HG03521 (cell line): ENCODE results near the gene ERO1A.
"Not testable (repeated sequence)": the region's sequence is repeated elsewhere in the genome, so short reads cannot be mapped to it uniquely, and the experiment has no call there.

Source experiments
- ATAC-seq: cut with Tn5 transposase; IDR thresholded peaks from one replicate; pipeline ENCODE4 v1.9.1; 2021; ENCODE audit warnings: mild to moderate bottlenecking, moderate library complexity; ENCODE audit not compliant: unreplicated experiment

Gene ERO1A

GRCh38 chr14:52695481-52696091 is at the start of gene ERO1A:
Gene ERO1A (minus strand): TSS chr14:52695558. CDS start chr14:52695481, 77 bp downstream.
- ATAC-seq = peak; percentile 65

- ATAC-seq = no peak
These were observed 46.5 kb upstream of the ERO1A start for GRCh38 chr14:52741865-52742264.

GRCh38 chr14:52740751-52741150 is 45.4 kb upstream of the ERO1A start:
- ATAC-seq = no peak

- ATAC-seq = no peak
These were observed 43.1 kb upstream of the ERO1A start for GRCh38 chr14:52738409-52738808.

- ATAC-seq = no peak
These were observed 40.6 kb upstream of the ERO1A start for GRCh38 chr14:52735921-52736489.

- ATAC-seq = no peak
These were observed 38.5 kb upstream of the ERO1A start for GRCh38 chr14:52733824-52734223.

GRCh38 chr14:52730709-52731111 is 35.4 kb upstream of the ERO1A start:
- ATAC-seq = no peak

- ATAC-seq = peak; percentile 94
These were observed 34.8 kb upstream of the ERO1A start, which contains the start of gene STYX for GRCh38 chr14:52729925-52730708. Gene STYX (plus strand): TSS chr14:52730166. CDS start chr14:52730475, 309 bp downstream.

GRCh38 chr14:52729585-52729924 is 34.2 kb upstream of the ERO1A start:
- ATAC-seq = no peak

- not testable (repeated sequence) for ATAC-seq
These were observed 33.7 kb upstream of the ERO1A start for GRCh38 chr14:52729035-52729434.

GRCh38 chr14:52727509-52727908 is 32.2 kb upstream of the ERO1A start:
- ATAC-seq = not testable (repeated sequence)

GRCh38 chr14:52724360-52724644 is 28.9 kb upstream of the ERO1A start:
- no peak for ATAC-seq

- no peak for ATAC-seq
These were observed 28.4 kb upstream of the ERO1A start for GRCh38 chr14:52723514-52724359.

GRCh38 chr14:52716155-52716554 is 20.8 kb upstream of the ERO1A start:
- ATAC-seq = no peak

- ATAC-seq = no peak
These were observed 16.3 kb upstream of the ERO1A start for GRCh38 chr14:52711666-52712065.

GRCh38 chr14:52706724-52707706 is 11.7 kb upstream of the ERO1A start, which contains the start of gene PSMC6:
Gene PSMC6 (plus strand): TSS chr14:52707200. CDS start chr14:52707220, 20 bp downstream.
- peak; percentile 98 for ATAC-seq

- no peak for ATAC-seq
These were observed 10.9 kb upstream of the ERO1A start for GRCh38 chr14:52706286-52706685.

- no peak for ATAC-seq
These were observed 8.3 kb upstream of the ERO1A start for GRCh38 chr14:52703664-52704063.

GRCh38 chr14:52703225-52703624 is 7.9 kb upstream of the ERO1A start:
- ATAC-seq = no peak

- no peak for ATAC-seq
These were observed 5.9 kb upstream of the ERO1A start for GRCh38 chr14:52701223-52701622.
